ENCODE measurements around the gene SLC39A1. TPM values are rescaled to one million over a fixed set of nuclear protein-coding genes. Genes with fewer than 3 reads are reported as not detected.

Gene SLC39A1
- total RNA-seq, 4 donors from 2014 or later, result 37.1 to 63.2 (median 47.9) TPM

DNA sequence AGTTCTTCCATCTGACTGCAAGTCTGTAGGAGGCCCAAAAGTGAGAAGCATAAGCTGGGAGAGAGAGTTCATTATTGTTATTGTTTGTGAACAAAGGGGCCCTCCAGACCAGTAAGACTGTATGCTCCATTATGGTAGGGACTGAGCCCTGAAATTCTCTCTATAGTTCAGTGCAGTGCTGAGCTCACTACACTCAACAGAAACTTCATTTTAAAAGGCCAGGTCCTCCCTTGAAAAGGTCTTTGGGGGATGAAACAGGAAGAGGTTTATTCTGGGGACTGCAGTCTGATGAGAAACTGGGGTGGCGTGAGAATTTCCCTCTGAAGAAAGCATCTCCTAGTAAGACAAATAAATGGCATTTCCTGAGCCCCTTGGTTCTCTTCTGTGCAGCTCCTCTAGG is 35.1 kb downstream of the SLC39A1 start:
- Histone ChIP-seq H3K4me1 (peaks cover 7% of the 10 kb centered on the region in 2 donors), H3K4me3 (no peak overlapping the region), H3K36me3 (peaks cover 0 to 36% of the 10 kb centered on the region in 2 donors), H3K9me3 (no peaks in the 10 kb centered on the region), H3K27ac (peak overlapping the region in 2 of 4 donors; percentile 17 to 48), H3K27me3 (no peaks in the 10 kb centered on the region)
- in situ Hi-C loops (cut with MboI; ENCODE audit: low sequenced_read_pairs in 4 of 4), result loop anchor here in 1 of 4 donors (10.0 kb wide), 1 partner anchor 57 kb away; the partner anchor contains the start of gene RAB13
- intact Hi-C loops (cut with DNase I; ENCODE audit: low total_unique reads), result no loop called here
- no peak for ATAC-seq
- TF ChIP-seq POLR2A (IDR thresholded peaks at IDR 0.05), result no peak
- TF ChIP-seq, protein P1, sequence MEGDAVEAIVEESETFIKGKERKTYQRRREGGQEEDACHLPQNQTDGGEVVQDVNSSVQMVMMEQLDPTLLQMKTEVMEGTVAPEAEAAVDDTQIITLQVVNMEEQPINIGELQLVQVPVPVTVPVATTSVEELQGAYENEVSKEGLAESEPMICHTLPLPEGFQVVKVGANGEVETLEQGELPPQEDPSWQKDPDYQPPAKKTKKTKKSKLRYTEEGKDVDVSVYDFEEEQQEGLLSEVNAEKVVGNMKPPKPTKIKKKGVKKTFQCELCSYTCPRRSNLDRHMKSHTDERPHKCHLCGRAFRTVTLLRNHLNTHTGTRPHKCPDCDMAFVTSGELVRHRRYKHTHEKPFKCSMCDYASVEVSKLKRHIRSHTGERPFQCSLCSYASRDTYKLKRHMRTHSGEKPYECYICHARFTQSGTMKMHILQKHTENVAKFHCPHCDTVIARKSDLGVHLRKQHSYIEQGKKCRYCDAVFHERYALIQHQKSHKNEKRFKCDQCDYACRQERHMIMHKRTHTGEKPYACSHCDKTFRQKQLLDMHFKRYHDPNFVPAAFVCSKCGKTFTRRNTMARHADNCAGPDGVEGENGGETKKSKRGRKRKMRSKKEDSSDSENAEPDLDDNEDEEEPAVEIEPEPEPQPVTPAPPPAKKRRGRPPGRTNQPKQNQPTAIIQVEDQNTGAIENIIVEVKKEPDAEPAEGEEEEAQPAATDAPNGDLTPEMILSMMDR (IDR thresholded peaks at IDR 0.05 in 4 of 5, conservative IDR thresholded peaks at IDR 0.05 in 1 of 5), result no peak
- DNase-seq, result no peak

DNA sequence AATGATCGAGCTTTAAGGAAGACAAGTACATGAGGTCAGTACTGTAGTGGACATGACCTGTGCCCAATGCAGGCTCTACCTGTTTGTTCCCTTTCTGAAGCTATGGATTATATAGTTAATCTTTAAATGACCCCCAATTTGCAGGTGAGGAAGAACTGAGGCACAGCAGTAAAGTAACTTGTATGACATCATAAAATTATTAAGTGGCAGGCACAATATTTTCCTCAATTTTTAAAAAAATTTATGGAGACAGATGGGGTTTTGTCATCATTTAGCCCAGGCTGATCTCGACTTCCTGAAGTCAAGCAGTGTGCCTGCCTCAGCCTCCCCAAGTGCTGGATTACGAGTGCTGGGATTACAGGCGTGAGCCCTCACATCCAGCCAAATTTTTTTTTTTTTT is 36.9 kb downstream of the SLC39A1 start:
- no peak overlapping the region for H3K4me3 ChIP-seq
- in situ Hi-C loops (cut with MboI; ENCODE audit: low sequenced_read_pairs in 4 of 4) (loop anchor here in 1 of 4 donors (10.0 kb wide), 1 partner anchor 58 kb away; the partner anchor contains the start of gene RAB13), intact Hi-C loops (cut with DNase I; ENCODE audit: low total_unique reads) (no loop called here)

DNA sequence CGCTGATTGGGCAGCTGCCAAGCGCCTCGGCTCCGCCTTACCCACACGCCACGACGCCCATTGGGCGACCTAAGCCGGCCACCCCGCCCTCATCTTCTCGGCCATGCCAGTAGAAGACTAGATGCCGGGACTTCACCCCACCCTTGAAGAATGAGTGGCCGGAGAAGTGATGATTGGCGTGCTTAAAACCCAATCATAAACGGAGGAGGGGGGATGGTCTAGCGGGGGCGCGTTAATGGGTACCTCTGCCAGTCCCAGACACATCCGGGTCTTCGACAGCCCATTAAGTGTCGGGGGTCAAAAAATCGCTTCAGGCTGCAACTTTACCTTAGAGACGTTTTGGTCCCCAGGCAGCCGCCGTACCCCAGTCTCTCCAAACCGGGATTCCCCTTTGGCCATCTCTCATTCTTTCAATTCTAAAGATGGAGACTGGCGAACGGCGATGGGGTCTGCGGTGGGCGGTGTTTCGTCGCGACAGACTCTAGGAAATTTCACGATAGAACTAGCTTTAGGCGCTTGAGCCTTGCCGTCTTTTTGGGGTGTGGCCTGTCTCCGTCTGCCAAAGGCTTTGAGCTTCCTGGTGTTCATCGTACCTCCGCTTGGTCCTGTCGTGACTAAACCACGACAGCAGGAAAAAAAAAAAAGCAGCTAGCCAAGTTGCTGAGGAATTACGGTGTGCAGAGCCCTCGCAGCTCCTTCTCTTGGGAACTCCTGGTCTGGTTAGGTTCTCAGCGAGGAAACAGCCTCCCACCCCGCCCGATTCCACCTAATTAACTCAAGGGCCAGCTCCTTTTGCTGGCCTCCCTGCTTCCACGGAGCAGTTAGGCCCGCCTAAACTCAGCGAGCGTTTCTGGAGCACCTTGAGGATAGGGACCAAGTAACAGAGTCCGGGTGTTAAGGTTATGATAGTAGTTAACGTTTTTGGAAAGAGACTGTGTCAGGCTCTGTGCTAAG is 40.1 kb downstream of the SLC39A1 start, which contains the start of gene GATAD2B:
Gene GATAD2B, minus strand, starts transcription at position 1 of the 954 bp plus-strand sequence. CDS start 94,625 bp downstream, outside the sequence.
- intact Hi-C loops (cut with DNase I; ENCODE audit: low total_unique reads), result loop anchor here (1.0 to 5.0 kb wide), 5 partner anchors 23 to 126 kb away; partner anchors contain the start of genes CRTC2, DENND4B and RAB13
- H3K4me1 ChIP-seq, result peaks cover 42% of the 10 kb centered on the region in 2 donors
- in situ Hi-C loops (cut with MboI; ENCODE audit: low sequenced_read_pairs in 4 of 4), result loop anchor here (10.0 to 25.0 kb wide), 2 partner anchors 62 to 111 kb away; partner anchors contain the start of gene RAB13 (in 1 of the 4)
- no peaks in the 10 kb centered on the region for H3K9me3 ChIP-seq
- TF ChIP-seq POLR2A (IDR thresholded peaks at IDR 0.05), result peak; percentile 2 to 68
- TF ChIP-seq, protein P1 (IDR thresholded peaks at IDR 0.05 in 4 of 5, conservative IDR thresholded peaks at IDR 0.05 in 1 of 5), result no peak
- H3K27me3 ChIP-seq, result no peaks in the 10 kb centered on the region
- H3K4me3 ChIP-seq, result peak within 1 kb of the TSS; percentile 56 to 93 (median 92)
- no peaks in the 10 kb centered on the region for H3K36me3 ChIP-seq
- peak; percentile 100 for DNase-seq
- ATAC-seq, result peak; percentile 96 to 98
- peak within 1 kb of the TSS; percentile 98 to 99 (median 98) for H3K27ac ChIP-seq

More for the DNA sequence above, 36.9 kb downstream of the SLC39A1 start:
- Histone ChIP-seq H3K27ac (no peak overlapping the region), H3K27me3 (no peaks in the 10 kb centered on the region), H3K36me3 (peaks cover 0 to 19% of the 10 kb centered on the region in 2 donors), H3K4me1 (peaks cover 11% of the 10 kb centered on the region in 2 donors), H3K9me3 (no peaks in the 10 kb centered on the region)
- no peak for TF ChIP-seq POLR2A (IDR thresholded peaks at IDR 0.05)
- TF ChIP-seq, protein P1 (IDR thresholded peaks at IDR 0.05 in 4 of 5, conservative IDR thresholded peaks at IDR 0.05 in 1 of 5), result no peak
- ATAC-seq, result no peak
- DNase-seq, result no peak

DNA sequence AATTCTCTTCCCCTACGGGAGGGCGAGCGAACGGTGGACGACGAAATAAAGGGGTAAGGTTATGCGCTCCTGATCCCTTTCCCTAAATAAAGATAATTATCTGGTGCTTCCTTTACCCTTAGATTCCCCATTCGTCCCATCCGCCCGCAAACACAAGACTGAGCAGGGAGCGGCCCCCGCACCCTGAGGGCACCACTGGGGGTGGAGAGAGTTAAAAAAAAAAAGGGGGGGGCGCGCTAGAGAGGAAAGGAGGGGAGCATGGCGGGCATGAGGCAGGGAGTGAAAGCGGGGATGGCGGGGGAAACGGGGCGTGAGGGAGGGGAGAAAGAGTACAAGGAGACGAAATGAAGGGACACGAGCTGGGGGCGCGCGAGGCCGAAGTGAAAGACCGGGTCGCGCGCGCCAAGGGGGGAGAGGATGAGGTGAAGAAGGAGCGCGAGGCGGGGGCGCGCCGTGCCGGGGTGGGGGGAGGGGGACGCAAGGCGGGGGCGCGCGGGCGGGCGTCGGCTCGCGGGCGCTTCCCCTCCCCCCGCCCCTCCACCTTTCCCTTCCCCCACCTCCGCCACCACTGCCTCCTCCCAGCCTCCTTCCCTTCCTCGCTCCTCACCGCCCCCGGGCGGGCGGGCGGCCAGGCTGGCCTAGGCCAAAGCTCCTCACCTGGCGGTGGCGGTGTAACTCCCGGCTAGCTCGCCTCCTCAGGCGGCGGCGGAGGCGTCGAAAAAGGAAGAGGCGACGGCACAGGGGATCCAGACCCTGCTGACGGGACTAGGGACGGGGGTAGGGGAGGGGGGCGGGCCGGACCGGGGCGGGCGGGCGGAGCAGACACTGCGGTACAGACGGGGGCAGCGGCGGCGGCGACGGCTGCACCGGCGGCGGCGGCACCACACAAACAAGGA is 41.0 kb downstream of the SLC39A1 start:
- Histone ChIP-seq H3K27ac (peak overlapping the region; percentile 98 to 99 (median 98)), H3K9me3 (no peaks in the 10 kb centered on the region), H3K36me3 (no peaks in the 10 kb centered on the region), H3K4me3 (peak overlapping the region; percentile 56 to 93 (median 89)), H3K27me3 (no peaks in the 10 kb centered on the region), H3K4me1 (peaks cover 47 to 50% of the 10 kb centered on the region in 2 donors)
- ATAC-seq, result peak; percentile 22 to 26
- peak in 1 of 2 donors; percentile 51 for DNase-seq
- TF ChIP-seq, protein P1 (IDR thresholded peaks at IDR 0.05 in 4 of 5, conservative IDR thresholded peaks at IDR 0.05 in 1 of 5), result peak in 1 of 5 experiments; percentile 25
- peak in 1 of 2 donors; percentile 58 for TF ChIP-seq POLR2A (IDR thresholded peaks at IDR 0.05)
- intact Hi-C loops (cut with DNase I; ENCODE audit: low total_unique reads) (loop anchor here (5.0 kb wide), 3 partner anchors 65 to 125 kb away; partner anchors contain the start of gene RAB13), in situ Hi-C loops (cut with MboI; ENCODE audit: low sequenced_read_pairs in 4 of 4) (loop anchor here (10.0 to 25.0 kb wide), 2 partner anchors 62 to 110 kb away; partner anchors contain the start of gene RAB13 (in 1 of the 4))

Data from gastrocnemius medialis (tissue), 4 donors.